HG03103 (cell line): ENCODE data around the gene JPH3.

Source experiments
- ATAC-seq: cut with Tn5 transposase; IDR thresholded peaks from one replicate; pipeline ENCODE4 v1.9.1; 2021; ENCODE audit warnings: low read depth; ENCODE audit not compliant: unreplicated experiment

JPH3 gene

DNA sequence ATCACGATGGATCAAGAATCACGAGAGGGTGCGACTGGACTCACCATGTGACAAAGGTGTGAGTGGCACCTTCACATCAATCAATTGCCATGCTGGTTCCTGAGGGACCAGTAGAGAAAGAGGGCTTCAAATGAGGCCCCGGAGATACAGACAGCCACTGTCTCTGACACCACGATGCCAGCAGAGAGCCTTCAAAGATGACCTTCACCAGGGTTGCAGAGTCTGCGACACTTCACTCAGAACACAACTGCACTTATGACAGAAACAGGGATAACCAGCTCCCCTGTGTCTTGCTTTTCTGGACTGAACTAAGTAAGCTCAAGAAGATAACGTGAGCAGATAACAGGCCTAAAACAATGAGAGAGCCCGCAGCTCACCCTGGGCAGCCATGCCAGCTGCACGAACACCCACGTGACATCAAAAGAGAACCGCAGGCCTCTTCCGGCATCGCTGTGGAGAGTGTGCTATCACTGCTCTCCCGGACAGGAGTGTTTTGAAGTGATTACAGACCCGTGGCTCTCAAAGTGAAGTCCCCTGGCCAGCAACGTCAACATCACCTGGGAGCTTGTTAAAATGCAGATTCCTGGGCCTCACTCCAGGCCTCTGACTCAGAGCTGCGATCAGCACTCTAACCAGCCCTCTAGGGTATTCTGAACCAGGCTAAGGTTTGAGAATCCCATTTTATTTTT, 127.1 kb downstream of the JPH3 start:
- no peak for ATAC-seq

GRCh38 chr16:87731607-87732006, 129.3 kb downstream of the JPH3 start:
- ATAC-seq: no peak

GRCh38 chr16:87733190-87733589, 130.9 kb downstream of the JPH3 start:
- ATAC-seq: no peak

DNA sequence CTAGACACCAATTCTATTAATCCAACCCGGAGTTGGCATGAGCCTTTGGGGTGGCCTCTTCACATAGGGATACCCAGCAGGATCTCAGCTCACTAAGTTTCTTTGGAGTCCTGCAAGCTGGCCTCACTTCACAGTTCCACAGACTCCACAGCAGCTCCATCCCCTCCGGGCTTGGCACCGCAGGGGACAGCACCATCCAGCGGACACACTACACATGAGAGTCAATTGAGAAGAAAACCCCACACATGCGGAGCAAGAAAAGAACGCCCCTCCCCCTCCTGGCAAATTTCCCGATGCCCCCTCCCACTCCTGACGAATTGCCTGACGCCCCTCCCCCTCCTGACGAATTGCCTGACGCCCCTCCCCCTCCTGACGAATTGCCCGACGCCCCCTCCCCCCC, 132.3 kb downstream of the JPH3 start:
- ATAC-seq: no peak

GRCh38 chr16:87735270-87736007, 133.1 kb downstream of the JPH3 start:
- no peak for ATAC-seq

DNA sequence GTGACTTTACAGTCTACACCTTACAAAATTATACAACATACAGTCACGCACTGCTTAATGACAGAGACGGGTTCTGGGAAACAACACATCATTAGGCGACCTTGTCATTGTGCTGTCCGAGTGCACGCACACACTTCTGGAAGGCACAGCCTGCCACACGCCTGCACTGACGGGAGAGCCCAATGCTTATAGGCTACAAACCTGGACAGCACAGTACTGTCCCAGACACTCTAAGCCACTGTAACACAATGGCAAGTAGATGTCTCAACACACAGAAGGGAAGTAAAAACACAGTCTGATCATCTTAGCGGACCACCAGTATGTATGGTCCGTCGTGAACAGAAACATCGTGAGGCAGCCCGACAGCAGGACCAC, 133.7 kb downstream of the JPH3 start:
- ATAC-seq: no peak

DNA sequence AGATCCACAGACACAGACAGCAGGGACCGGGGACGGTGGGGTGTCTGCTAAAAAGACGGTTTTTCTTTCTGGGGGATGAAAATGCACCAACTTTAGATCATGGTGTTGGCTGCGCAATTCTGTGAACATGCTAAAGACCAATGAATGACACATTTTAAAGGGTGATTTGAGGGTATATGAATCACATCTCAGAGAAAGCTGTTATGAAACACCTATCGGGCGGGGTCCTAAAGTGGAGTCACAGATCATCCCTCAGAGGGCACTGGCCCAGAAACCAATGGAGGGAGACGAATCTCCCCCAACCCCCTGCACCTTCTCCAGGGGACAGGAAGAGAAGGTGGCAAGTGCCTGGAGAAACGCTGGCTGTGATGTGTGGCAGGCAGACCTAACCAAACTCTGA, 137.5 kb downstream of the JPH3 start:
- no peak for ATAC-seq

DNA sequence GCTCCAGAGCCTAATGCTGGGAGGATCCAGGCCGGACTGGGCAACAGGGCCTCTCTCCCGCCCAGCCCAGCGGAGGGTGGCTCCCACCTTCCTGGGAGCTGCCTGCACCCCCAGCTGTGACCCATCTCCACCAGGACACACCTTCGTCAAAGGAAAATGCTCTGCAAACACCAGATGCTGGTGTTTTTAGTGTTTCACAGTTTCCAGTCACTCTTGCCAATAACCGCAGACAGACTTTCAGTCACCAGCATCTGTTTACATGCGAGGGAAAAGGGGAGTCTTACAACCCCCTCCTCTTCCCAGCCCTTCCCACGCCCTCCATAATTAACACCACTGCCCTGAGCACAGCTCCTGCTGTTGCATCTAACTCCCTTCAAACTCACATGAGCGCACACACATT, 138.1 kb downstream of the JPH3 start:
- no peak for ATAC-seq

DNA sequence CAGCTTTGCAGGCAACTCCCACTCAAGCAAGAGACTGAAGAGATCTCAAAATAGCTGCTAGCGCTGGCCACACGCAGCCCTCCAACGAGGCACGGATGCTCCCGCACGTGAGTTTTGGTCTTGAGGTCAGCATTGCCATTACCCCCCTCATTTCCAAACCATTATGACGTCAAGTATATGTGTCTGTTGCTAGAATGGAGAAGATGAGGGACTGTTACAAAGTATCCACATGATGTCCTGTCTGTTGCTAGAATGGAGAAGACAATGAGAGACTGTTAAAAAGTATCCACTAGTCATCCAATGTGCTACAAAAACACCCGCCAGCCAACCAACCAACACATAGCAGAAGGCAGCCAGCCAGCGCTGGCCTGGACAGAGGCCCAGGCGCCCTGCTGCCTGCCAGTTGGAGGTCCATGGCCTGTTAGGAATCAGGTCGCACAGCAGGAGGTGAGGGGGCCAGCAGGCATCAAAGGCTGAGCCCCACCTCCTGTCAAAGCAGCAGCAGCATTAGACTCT, 138.7 kb downstream of the JPH3 start:
- no peak for ATAC-seq

- no peak for ATAC-seq
Measured at GRCh38 chr16:87741700-87742415, 139.6 kb downstream of the JPH3 start.

GRCh38 chr16:87742781-87743490, 140.6 kb downstream of the JPH3 start:
- no peak for ATAC-seq

DNA sequence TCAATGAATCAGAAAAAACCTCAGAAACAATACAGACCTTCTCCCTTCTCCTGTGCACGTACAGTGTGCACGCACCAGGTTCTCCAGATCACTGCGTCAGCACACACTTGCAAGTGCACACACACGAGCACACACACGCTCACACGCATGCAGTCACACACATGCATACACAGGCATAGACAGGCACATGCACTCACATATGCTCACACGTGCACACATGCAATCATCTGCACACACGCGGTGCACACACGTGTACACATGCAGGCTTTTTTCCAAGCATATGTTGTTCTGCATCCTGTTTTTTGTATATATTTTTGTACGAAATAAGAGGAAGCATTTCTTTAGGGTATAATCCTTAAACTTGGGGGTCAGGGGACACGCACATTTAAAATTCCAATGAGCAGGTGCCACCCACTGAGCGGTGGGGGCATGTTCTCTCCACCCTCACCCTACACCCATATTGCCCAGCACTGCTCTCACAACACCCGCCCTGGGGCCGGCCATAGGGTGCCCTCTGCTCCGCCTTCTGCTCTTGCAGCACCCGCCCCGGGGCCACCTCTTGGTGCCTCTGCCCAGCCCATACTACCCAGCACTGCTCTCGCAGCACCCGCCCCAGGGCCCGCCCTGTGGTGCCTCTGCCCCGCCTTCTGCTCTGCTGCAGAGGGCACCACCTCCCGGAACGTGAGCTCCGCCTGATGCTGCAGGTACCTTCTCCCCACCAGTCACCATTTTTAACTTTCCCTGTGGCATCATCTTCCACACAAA, 142.6 kb downstream of the JPH3 start:
- ATAC-seq: no peak

GRCh38 chr16:87746178-87746577, 143.9 kb downstream of the JPH3 start:
- ATAC-seq: no peak
